UCSD-AML1 (cell line): ENCODE measurements around the gene GALNT18.
A peak's percentile ranks its signal among the peaks of the same experiment; 100 is the strongest.

Experiments used
- DNase-seq: peaks from one replicate; lab custom pipeline; 2025; ENCODE audit not compliant: unreplicated experiment; lab: John Stamatoyannopoulos, UW

Gene GALNT18

DNA sequence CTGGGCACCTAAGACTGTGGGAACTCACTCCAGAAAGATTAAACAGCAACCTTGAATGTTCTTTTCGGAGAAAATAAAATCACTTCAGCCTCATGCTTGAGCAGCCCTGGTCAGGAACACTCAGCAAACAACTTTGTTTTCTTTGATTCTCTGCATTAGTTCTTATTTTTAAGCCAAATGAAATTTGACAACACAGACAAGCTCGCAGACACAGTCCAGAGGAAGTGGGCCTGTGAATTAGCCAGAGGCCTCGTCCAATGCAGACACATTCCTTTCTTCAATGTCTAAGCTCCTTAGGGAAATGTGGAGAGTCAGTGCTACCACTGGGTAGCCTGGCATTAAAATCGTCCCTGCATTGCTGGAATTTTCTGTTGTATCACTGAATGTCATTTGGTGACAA lies 205.9 kb downstream of the GALNT18 start:
- no peak for DNase-seq

DNA sequence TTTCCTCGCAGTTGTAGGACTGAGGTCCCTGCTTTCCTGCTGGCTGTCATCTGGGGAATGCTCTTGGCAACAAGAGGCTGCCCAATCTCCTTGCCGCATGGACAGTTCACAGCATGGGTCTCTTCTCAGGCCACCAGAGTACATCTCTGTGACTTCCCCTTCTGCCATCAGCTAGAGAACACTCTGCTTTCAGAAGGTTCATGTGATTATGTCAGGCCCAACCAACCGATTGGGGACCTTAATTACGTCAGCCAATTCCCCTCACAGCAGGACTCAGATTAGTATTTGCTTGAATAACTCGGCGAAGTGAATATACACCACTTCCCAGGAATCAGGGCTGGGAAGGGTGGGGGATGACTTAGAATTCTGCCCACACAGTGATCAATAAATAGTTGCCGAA lies 206.8 kb downstream of the GALNT18 start:
- DNase-seq, result no peak

DNA sequence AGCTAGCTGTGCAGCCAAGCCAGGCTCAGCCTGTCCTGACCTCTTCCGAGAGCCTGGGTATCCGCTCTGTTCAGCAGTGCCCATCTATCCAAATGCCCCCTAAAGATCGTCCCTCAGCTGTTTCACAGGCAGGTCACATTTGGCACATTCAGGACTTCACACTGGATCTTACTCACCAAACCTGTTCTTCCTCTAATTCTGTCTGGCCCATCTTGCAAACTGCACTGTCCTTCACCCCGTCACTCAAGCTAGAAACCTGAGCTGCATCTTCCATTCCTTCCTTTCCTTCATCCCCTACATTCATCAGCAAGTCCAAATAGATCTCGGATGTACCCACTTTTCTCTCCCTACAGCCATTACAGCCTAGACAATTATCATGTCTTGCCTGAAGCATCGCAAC lies 208.0 kb downstream of the GALNT18 start:
- DNase-seq, result no peak

DNA sequence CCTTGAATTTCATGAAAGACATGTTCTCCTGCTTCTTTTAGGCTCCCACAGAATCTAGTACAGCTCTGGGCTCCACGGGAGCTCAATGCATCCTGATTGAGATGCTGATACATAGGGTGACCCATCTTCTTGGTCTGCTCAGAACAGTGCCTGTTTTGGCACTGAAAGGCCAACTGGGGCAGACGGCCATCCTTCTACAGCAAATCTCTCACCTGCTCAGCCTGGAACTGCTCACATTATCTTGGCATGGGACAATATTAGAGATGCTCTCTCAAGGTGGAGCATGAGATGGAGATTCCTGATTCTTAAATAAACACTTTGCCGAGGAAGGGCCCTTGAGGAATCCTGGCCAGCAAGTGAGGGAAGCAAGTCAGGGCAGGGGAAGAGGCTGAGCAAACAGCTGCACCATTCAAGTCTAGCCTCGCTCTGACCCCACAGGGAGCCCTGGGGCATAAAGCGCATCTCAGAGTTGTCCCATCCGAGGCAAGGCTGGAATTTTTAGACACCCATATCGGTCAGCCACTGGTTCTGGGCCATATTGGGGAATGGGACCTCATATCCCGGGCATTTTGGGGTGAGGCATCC lies 210.3 kb downstream of the GALNT18 start:
- DNase-seq, result no peak

DNA sequence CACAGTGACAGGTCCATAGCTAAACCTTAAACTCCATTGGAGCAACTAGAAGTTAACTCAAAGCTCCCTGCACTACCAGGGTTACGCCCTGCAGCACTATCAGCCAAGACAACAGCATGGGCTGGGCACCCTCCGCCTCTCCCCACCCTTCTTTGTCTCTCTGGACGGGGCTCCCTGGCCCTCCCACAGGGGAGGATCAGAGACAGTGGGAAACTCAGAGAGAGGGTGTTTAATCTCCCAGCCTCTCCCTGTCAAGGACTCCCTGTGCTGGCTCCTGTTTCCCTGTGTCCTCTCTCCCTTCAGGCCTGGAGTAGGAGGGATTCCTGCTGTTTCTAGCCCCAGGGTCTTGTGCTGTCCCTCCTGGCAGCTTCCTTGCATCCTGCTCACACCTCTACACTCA lies 211.9 kb downstream of the GALNT18 start:
- DNase-seq, result no peak

DNA sequence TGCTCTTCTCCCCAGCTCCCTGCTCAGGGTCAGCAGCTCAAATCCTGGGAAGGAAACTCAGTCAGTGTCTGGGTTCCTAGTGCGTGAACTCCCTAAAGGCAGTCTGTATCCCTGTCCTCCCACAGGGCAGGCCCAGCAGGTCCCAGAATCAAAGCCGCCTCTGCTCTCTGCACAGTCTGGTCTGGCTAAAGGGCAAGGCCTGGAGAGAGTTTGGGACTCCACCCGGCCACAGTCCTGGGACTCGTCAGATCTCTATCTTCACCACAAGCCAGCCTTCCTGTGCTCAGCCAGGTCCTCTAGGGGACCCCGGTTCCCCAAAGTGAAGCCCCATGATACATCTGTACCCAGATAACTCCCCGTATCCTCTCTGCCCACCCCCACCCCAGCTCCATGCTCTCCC lies 212.6 kb downstream of the GALNT18 start:
- no peak for DNase-seq

DNA sequence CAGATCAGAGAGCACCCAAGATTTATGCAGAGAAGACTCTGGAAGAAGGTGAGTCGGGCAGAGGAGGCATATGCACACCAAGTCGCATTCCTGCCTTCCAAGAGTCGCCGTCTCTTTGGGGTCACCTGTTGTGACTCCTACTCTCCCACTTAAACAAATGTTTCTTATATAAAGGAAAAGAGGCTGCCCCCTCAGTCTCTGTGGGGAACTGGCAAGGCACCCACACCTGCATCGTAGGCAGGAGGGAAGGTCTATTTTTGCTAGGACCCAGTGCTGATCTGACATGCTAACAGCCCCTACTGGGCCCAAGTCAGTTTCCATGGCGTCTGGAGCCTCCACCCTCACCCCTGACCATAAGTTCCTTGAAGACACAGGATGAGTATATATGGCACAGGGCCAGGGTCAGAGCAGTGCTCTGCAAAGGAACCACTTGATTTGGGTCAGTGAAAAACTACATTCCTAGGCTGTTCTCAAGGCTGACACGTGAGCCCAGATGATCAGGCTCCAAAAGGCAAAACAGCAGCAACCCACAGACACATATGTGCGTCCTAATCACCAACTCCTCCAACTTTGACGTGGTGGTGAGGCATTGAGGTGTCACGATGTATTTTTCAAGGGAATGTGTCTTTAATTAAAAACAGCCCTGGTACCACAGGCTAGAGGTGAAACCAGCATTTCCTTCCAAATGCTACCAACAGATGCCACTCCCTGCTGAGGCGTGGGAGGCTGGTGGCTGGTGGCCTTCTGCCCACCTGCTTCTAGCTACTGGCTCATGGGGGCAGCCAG lies 213.2 kb downstream of the GALNT18 start:
- no peak for DNase-seq

DNA sequence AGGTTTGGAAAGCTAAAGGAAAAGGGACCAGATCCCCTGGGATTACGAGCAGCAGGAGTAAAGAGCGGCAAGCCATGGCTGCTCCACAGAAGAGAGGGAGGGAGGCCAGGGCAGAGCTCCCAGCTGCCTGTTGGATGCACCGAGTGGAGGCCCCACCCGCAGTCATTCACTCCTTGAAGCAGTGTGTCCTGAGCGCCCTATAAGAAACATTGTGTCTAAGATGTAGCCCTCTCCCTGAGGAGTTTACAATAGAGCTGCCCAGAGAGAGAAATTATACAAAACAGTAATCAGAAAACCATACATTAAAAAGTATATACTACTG lies 214.1 kb downstream of the GALNT18 start:
- no peak for DNase-seq

DNA sequence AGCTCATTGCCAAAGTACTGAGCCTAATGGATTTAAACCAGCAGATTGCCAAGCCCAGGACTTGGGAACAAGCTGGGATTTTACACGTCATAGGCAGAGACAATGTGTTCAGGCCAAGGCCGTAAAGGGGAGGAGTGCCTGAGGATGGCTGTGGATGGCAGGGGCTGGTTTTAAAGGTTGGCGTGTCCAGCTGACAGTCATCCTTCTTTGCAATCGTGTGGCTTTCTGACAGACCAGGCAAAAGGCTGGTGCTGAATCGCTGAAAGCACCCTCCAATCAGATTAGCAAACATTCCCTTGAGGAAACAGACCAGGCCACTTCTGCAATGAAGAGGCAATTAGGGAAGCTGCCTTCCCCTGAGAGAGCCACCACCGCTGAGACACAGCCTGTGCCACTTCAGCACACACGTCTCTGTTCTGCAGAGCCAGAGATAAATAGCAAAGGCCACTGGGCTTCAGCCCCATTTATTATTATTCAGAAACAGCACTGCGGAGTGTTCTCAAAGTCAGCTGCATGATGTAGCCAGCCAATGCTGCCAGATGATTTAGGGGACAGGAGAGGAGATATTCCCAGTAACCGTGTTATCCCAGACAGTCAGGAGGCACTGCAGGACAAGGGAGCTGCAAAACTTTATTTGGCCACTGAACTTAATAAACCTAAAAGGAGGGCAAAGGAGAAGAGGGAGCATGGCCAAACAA lies 214.6 kb downstream of the GALNT18 start:
- DNase-seq, result no peak

DNA sequence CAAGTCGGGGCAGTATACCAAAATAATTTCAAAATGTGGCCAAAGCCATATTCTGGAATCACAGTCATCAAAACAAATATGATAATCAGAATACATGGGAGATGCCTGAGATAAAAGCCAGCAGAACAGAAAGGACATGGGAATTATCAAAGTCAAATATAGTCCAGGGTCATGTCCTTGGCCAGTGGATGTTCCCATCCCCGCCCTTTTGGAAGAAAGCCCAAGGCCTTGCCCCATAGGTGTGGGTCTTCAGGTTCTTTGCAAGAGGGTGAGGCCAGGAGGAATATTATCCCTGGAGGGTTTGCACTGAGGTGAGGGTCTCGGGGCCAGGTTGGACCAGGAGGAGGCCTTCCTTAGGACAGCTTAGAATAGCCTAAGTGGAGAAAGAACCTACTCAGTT lies 215.2 kb downstream of the GALNT18 start:
- no peak for DNase-seq

DNA sequence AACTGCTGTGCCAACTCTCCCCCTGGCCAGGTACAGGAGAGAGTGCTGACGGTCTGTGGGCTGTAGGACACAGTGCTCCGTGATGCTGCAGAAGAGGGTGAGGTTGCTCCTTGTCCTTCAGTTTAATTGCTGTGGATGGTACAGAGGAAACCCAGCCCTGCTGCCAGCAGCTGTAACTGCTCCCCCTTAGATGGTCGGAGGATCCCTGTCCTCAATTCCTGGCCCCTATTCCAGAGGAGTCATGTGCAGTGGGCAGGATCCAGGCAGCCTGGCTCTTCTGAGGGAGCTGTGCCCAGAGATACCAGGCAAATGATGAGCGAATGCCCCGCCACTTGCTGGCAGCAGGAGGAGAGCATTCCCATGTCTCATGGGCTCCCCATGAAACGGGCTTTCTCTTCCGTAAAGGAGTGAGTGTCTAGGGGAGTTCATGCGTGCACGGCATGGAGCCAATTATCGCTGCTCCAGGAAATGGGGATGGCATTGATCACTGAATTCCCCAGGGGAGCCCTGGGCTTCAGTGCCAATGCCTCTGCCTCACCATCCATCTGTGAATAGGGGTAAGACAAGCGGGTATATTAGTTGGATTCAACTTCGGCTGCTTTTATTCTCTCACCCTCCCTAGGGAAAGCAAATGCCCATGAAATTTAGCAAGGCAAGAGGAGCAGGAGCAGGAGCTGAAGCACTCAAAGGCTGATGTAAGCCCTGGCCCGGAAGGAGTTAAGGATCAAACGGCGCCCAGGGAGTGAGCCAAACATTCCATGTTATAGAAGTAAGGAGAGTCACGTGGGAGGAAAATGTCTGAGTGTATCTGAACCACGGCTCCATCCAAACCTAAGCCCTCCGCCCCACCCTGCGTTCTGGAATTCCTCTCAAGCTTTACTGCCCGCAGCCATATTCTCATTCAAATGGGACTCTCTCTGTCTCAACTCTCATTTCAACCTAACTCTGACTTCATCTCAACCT lies 217.8 kb downstream of the GALNT18 start:
- no peak for DNase-seq

DNA sequence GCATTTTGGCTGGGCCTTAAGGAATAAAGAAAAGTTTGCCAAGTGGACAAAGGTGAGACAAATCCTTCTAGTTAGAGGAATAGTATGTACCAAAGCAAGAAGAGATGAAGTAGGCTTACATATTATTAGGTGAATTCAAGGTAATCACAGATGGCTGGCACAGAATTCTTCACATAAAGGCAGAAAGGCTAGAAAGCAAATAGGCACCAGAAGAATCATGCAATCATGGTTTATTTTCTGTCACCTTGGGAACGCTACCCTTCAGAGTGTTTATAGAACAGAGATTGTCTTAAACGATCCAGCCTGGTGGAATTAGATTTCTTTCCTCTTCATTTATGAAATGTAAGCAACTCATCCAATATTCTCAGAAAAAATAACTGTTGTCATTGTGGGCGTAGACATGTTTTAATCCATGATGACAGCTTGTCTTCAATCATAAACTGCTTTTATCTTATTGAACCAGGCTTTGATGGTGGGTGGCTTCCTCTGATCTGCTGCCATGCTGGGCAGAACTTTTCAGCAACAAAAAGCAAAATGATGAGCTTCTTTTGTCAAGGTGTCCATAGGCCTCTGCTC lies 219.8 kb downstream of the GALNT18 start:
- no peak for DNase-seq

DNA sequence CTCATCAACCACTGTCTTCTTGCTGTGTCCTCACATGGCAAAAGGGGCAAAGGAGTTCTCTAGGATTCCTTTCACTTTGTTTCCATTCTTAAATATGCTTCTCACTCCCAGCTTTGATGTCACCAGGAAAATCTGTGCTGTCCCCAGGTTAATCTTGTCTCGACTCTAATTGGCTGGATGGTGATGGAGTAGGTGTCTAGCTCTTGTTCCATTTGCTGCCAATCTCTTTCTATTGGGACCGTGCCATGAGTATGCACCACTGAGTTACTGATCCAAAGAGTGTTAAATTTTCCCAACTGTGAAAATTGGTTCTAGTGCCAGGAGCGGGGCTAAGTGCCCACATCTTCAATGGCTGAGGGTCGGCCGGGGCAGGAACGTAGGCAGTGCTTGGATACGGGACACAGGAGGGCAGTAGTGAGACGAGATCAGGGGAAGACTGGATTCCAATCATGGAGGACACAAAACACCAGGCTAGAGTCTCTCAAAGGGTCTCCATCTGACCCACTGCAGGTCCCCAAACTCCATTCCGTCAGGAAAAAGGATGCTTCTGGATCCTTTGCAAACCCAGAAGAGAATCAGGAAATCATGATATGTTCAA lies 221.1 kb downstream of the GALNT18 start:
- peak; percentile 19 for DNase-seq

DNA sequence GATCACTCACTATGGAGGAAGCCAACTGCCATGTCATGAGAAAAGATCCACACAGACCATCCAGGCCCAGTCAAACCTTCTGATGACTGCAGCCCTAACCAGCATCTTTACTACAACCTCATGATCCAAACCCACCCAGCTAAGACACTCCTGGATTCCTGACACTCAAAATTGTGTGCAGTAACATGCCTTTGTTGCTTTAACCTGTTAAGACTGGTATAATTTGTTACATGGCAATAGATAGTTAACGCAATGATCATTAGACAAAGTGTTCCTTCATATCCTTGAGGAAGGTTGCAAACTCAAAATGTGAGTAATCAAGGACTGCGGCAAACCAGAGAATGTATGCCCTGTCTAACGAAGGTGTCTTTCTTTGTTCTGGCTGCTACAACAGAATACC lies 221.7 kb downstream of the GALNT18 start:
- DNase-seq, result no peak

DNA sequence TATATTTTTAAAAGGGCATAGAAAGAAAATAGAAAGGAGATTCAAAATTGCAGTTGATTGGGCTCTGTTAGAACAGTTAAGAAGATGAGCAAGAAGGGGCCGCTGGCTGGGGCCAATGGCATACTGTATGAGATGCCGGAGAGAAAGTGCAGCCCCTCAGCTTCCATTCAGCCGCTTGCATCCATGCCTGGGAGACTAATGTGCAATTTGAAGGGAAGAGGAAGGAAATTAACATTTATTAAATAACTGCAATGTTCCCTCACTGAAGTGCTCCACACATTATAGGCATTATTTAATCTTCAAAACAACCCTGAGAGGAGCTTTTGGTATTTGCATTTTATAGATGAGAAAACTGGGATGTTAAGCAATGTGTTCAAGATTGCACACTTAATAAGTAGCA lies 224.0 kb downstream of the GALNT18 start:
- DNase-seq, result no peak

DNA sequence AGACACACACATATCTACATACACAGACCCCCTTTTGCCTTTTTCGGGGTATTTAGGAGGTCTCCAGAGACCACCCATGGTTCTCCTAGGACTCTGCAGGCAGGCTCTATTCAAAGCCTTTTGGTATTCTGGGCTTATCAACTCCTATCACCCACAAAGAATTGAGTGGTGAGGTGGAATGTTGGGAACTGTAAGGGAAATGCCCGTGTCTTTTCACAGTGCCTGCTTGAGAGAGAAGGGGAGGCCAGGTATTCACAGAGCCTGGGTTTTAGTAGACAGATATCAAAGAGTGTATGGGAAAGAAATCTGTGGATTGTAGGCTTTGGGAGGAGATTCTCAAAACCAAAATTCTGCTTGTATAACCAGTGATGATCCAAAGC lies 224.8 kb downstream of the GALNT18 start:
- DNase-seq, result no peak

DNA sequence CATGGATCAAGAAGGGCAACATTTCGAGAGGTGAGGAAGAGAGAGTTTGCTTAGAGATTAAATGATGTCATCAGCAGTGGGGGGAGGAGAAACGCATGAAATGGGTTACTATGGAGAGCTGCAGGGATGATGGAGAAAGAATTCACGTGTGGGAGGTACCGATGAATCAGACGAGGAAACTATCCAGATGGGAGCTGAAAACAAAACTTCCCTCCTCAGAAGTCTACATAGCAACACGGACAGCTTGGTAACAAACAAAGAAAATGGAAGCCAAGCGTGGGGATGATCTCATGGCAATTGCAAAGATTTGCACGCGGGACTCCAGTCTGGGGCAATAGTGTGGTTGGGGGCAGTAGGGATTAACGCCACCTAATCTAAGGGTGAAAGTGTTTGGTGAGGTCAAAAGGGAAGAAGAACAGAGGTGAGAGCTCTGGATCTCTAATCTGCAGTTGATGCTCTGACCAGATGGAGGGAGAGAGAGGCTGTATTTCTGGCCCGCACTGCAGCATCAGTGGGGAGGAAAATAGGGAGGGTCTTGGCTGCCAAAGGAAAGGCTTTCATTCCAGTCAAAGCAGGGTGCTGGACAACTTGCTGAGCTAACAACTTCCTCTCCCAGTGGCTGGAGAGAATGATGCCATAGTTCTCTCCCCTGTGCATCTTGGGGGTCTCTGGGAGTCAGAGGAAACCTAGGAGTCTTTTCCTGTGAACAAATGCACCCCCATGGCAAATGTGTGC lies 225.3 kb downstream of the GALNT18 start:
- DNase-seq, result no peak

DNA sequence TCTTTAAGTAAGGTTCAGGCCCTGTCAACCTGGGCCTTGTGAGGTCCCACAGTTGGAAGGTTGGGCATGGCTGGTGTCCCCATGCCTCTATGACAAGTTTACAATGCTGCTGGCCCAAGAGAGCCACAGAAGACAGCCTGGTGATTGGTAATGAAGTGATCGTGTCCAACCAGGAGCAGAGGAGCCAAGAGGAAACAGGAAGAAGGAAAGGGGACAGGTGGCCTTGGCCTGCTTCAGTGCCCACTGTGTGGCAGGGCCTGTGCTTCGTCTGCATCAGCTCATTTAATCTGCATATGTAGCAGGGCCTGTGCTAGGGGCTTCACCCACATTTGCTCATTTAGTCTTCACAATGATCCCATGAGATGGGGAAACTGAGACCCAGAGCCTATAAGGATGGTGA lies 226.7 kb downstream of the GALNT18 start:
- no peak for DNase-seq

DNA sequence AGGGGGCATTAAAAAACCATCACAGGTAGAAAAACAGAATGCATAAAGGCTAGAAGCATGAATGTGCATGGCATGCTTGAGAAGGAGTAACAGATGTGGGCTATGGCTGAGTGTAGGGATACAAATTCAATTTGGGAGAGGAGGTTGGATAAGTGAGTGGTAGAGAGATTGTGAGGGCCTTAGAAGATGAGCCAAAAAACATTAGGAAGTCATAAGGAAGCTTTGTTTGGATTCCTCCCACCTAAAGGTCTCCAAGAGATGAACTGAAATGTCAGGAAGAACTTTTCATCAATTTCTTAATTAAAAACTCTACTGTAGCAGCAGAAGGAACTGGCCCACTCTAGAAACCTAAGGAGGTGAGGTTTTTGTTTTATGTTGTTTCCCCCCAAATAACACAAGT lies 227.6 kb downstream of the GALNT18 start:
- no peak for DNase-seq
